ACHN (cell line): Measurements from ENCODE around the gene NXPH3.
"Not testable (repeated sequence)": the region's sequence is repeated elsewhere in the genome, so short reads cannot be mapped to it uniquely, and the experiment has no call there.

ENCODE experiments used
- DNase-seq: peaks from one replicate; pipeline ENCODE4 v3.0.0-alpha.2; 2015
- in situ Hi-C: cut with HindIII; loops from 2 replicates; pipeline ENCODE4 v1.10.0; 2017; ENCODE audit warnings: low sequenced_read_pairs, low pct_ligation_motif_present, low pct_unique_long_range_greater_than_20kb

NXPH3 gene

GRCh38 chr17:49552070-49552751 lies 23.5 kb upstream of the NXPH3 start:
- no peak for DNase-seq
- in situ Hi-C loops = no loop called here

- in situ Hi-C loops = no loop called here
- no peak for DNase-seq
Observed at GRCh38 chr17:49553676-49554335, 21.9 kb upstream of the NXPH3 start.

GRCh38 chr17:49554694-49555494 lies 20.8 kb upstream of the NXPH3 start:
- in situ Hi-C loops = no loop called here
- no peak for DNase-seq

GRCh38 chr17:49555495-49556222 lies 20.0 kb upstream of the NXPH3 start:
- no peak for DNase-seq
- in situ Hi-C loops = no loop called here

- peak; percentile 70 for DNase-seq
- in situ Hi-C loops = no loop called here
Observed at GRCh38 chr17:49556223-49556943, 19.3 kb upstream of the NXPH3 start.

- peak; percentile 70 for DNase-seq
- in situ Hi-C loops = no loop called here
Observed at GRCh38 chr17:49557312-49558024, 18.2 kb upstream of the NXPH3 start.

GRCh38 chr17:49564638-49565037 lies 11.0 kb upstream of the NXPH3 start:
- in situ Hi-C loops = no loop called here
- DNase-seq = no peak

GRCh38 chr17:49565948-49566491 lies 9.7 kb upstream of the NXPH3 start:
- DNase-seq = no peak
- in situ Hi-C loops = no loop called here

GRCh38 chr17:49566668-49567071 lies 9.0 kb upstream of the NXPH3 start:
- in situ Hi-C loops = no loop called here
- DNase-seq = no peak

- DNase-seq = no peak
- in situ Hi-C loops = no loop called here
Observed at GRCh38 chr17:49567104-49567521, 8.6 kb upstream of the NXPH3 start.

GRCh38 chr17:49567871-49568694 lies 7.6 kb upstream of the NXPH3 start:
- peak; percentile 83 for DNase-seq
- in situ Hi-C loops = no loop called here

- in situ Hi-C loops, DNase-seq: not testable (repeated sequence)
Observed at GRCh38 chr17:49568695-49569047, 7.0 kb upstream of the NXPH3 start.

GRCh38 chr17:49570540-49571242 lies 5.0 kb upstream of the NXPH3 start:
- no peak for DNase-seq
- in situ Hi-C loops = no loop called here

- no peak for DNase-seq
- in situ Hi-C loops = no loop called here
Observed at GRCh38 chr17:49571283-49571682, 4.4 kb upstream of the NXPH3 start.

GRCh38 chr17:49571764-49572163 lies 3.9 kb upstream of the NXPH3 start:
- DNase-seq = no peak
- in situ Hi-C loops = no loop called here

GRCh38 chr17:49572226-49572625 lies 3.4 kb upstream of the NXPH3 start:
- in situ Hi-C loops = no loop called here
- DNase-seq = no peak
